Upper lobe of left lung (tissue), 6 donors: ENCODE measurements around the gene HNRNPL. TPM values are rescaled to one million over a fixed set of nuclear protein-coding genes. Genes with fewer than 3 reads are reported as not detected.
"Not testable (repeated sequence)": the region's sequence is repeated elsewhere in the genome, so short reads cannot be mapped to it uniquely, and the experiment has no call there.

Experiments
- ATAC-seq, 2 donors: fragments of 200-7000 bp; cut with Tn5 transposase; one replicate each; pipeline ENCODE4 v1.9.1; 2022; ENCODE audit warnings: mild to moderate bottlenecking in 2 of 2, moderate library complexity in 2 of 2; ENCODE audit not compliant: low FRiP score in 2 of 2
- DNase-seq, 2 donors: peaks; one replicate each; pipeline ENCODE4 v3.0.0-alpha.2; 2019 to 2020
- H3K27ac ChIP-seq, 4 donors: fragments of 200-600 bp; sonication (generic); one replicate each; pipeline ENCODE4 v1.5.1; 2016 to 2019
- H3K27me3 ChIP-seq, 4 donors: fragments of 200-600 bp; sonication (generic); one replicate each; pipeline ENCODE4 v1.5.1; 2017 to 2019
- H3K36me3 ChIP-seq, 4 donors: fragments of 200-600 bp; sonication (generic); one replicate each; pipeline ENCODE4 v1.5.1; 2016 to 2019
- H3K4me1 ChIP-seq, 4 donors: fragments of 200-600 bp; sonication (generic); one replicate each; pipeline ENCODE4 v1.5.1; 2018 to 2019
- H3K4me3 ChIP-seq, 4 donors: fragments of 200-600 bp; sonication (generic); one replicate each; pipeline ENCODE4 v1.5.1; 2017 to 2019; ENCODE audit warnings: mild to moderate bottlenecking in 2 of 4, moderate library complexity in 1 of 4
- H3K9me3 ChIP-seq, 4 donors: fragments of 200-600 bp; sonication (generic); one replicate each; pipeline ENCODE4 v1.5.1; 2018 to 2019
- CTCF ChIP-seq, 6 experiments: fragments of 450-650 bp in 4 of 6; fragments of 200-600 bp in 2 of 6; sonication (generic) in 2 of 6; IDR thresholded peaks; one replicate each; pipeline ENCODE4 v1.5.1; 2016 to 2019; ENCODE audit warnings: antibody characterized with exemption in 6 of 6
- EP300 ChIP-seq, 4 donors: sonication (generic); formaldehyde crosslinking; IDR thresholded peaks; one replicate each; pipeline ENCODE4 v1.5.1; 2017; ENCODE audit warnings: antibody characterized with exemption in 4 of 4, control low read depth in 2 of 4
- POLR2A ChIP-seq, 4 donors: fragments of 450-650 bp; IDR thresholded peaks; one replicate each; pipeline ENCODE4 v1.5.1; 2016 to 2017; ENCODE audit warnings: antibody characterized with exemption in 4 of 4, mild to moderate bottlenecking in 2 of 4
- POLR2AphosphoS5 ChIP-seq, 2 donors: sonication (generic); formaldehyde crosslinking; IDR thresholded peaks; one replicate each; pipeline ENCODE4 v1.5.1; 2017; ENCODE audit warnings: antibody characterized with exemption in 2 of 2
- WGBS, 2 donors: methylation state at CpG; one replicate each; pipeline ENCODE4 v1.1.5; 2017 to 2018; 5-methylcytosine and 5-hydroxymethylcytosine counted together
- total RNA-seq, 6 donors: library from RNA; depleted of rRNA in 4 of 6; stranded (reverse); fragments of >200 nt in 4 of 6; gene quantifications; one replicate each; pipeline versions ENCODE4 v1.1.0 to v1.2.1, GENCODE V29; 2016 to 2021
- donor health status: DM: no; HTN: no; CAD: no; lungs with moderate emphysema.
- donor health status: DM: no; HTN: yes; CAD: no; lungs with severe emphysema.

The HNRNPL gene
- total RNA-seq, 6 donors from 2014 or later: 156 to 274 (median 178) TPM

- H3K9me3 ChIP-seq: no peaks in the 10 kb centered on the region
- H3K27ac ChIP-seq: peak overlapping the region; percentile 55 to 89 (median 86)
- H3K36me3 ChIP-seq: peaks cover 0 to 51% (median 31%) of the 10 kb centered on the region in 4 donors
- no peak overlapping the region for H3K4me3 ChIP-seq
- DNase-seq (no peak), ATAC-seq (no peak)
- H3K27me3 ChIP-seq: no peaks in the 10 kb centered on the region
- peaks cover 16 to 19% (median 16%) of the 10 kb centered on the region in 4 donors for H3K4me1 ChIP-seq
- WGBS, 2 donors: 70 to 77% methylated on average over 13 to 16 of the region's 16 CpGs
- TF ChIP-seq EP300 (IDR thresholded peaks at IDR 0.05) (no peak), POLR2A (IDR thresholded peaks at IDR 0.05) (no peak), POLR2AphosphoS5 (IDR thresholded peaks at IDR 0.05) (no peak), CTCF (IDR thresholded peaks at IDR 0.05) (no peak)
These were observed 29.0 kb upstream of the HNRNPL start for GRCh38 chr19:38878575-38879399.

- 22 to 24% methylated on average over 11 of the region's 11 CpGs for WGBS, 2 donors
- peaks cover 0 to 43% (median 28%) of the 10 kb centered on the region in 4 donors for H3K36me3 ChIP-seq
- peaks cover 16 to 19% (median 16%) of the 10 kb centered on the region in 4 donors for H3K4me1 ChIP-seq
- DNase-seq (peak in 1 of 2 donors; percentile 65), ATAC-seq (peak; percentile 64 to 68)
- peak within 1 kb of the TSS; percentile 55 to 89 (median 86) for H3K27ac ChIP-seq
- no peaks in the 10 kb centered on the region for H3K27me3 ChIP-seq
- H3K9me3 ChIP-seq: no peaks in the 10 kb centered on the region
- peak in 1 of 4 donors; percentile 37 for TF ChIP-seq POLR2A (IDR thresholded peaks at IDR 0.05)
- TF ChIP-seq CTCF (IDR thresholded peaks at IDR 0.05): peak in 1 of 6 experiments; percentile 4
- peak in 1 of 2 donors; percentile 8 for TF ChIP-seq POLR2AphosphoS5 (IDR thresholded peaks at IDR 0.05)
- no peak for TF ChIP-seq EP300 (IDR thresholded peaks at IDR 0.05)
- peak within 1 kb of the TSS in 2 of 4 donors; percentile 34 to 40 for H3K4me3 ChIP-seq
These were observed 28.2 kb upstream of the HNRNPL start, which contains the start of gene RINL for GRCh38 chr19:38877781-38878574. Gene RINL, minus strand, starts transcription at chr19:38878275. Its CDS starts 1,533 bp downstream, at chr19:38876742.

GRCh38 chr19:38875656-38876395, 26.0 kb upstream of the HNRNPL start:
- no peaks in the 10 kb centered on the region for H3K9me3 ChIP-seq
- DNase-seq (no peak), ATAC-seq (no peak)
- H3K36me3 ChIP-seq: peaks cover 0 to 21% (median 14%) of the 10 kb centered on the region in 4 donors
- H3K4me1 ChIP-seq: peaks cover 16 to 19% (median 16%) of the 10 kb centered on the region in 4 donors
- H3K27ac ChIP-seq: no peak overlapping the region
- no peak overlapping the region for H3K4me3 ChIP-seq
- H3K27me3 ChIP-seq: no peaks in the 10 kb centered on the region
- no peak for TF ChIP-seq POLR2A (IDR thresholded peaks at IDR 0.05)
- TF ChIP-seq CTCF (IDR thresholded peaks at IDR 0.05): no peak
- TF ChIP-seq POLR2AphosphoS5 (IDR thresholded peaks at IDR 0.05): no peak
- no peak for TF ChIP-seq EP300 (IDR thresholded peaks at IDR 0.05)
- 51 to 66% methylated on average over 5 to 6 of the region's 6 CpGs for WGBS, 2 donors

- H3K27me3 ChIP-seq, DNase-seq, H3K4me3 ChIP-seq, H3K9me3 ChIP-seq, H3K27ac ChIP-seq, H3K36me3 ChIP-seq, ATAC-seq: not testable (repeated sequence)
- H3K4me1 ChIP-seq: peaks cover 25 to 35% (median 28%) of the 10 kb centered on the region in 4 donors
- 82 to 88% methylated on average over 10 of the region's 10 CpGs for WGBS, 2 donors
These were observed 23.6 kb upstream of the HNRNPL start for GRCh38 chr19:38873400-38873799.
